OCI-LY7 (cell line): Measurements from ENCODE around the gene USF2. TPM values are rescaled to one million over a fixed set of nuclear protein-coding genes. Genes with fewer than 3 reads are reported as not detected.

Experiments used
- Bru-seq: library from RNA; stranded (reverse); fragments of 400-500 nt; gene quantifications from one replicate; lab custom pipeline; 2021; lab: Mats Ljungman, UMichigan
- BruChase-seq, 2 experiments: library from RNA; stranded (reverse); fragments of 400-500 nt; gene quantifications; one replicate each; lab custom pipeline; 2021; lab: Mats Ljungman, UMichigan
- BruUV-seq: library from RNA; stranded (reverse); fragments of 400-500 nt; replicated peaks from 2 replicates; lab custom pipeline; 2021; lab: Mats Ljungman, UMichigan
- CTCF ChIA-PET: fragments of 300-600 bp; sonication (Branson Sonifier 250); formaldehyde crosslinking; loops from one replicate; lab custom pipeline; 2022; ENCODE audit warnings: antibody characterized with exemption; ENCODE audit not compliant: unreplicated experiment; lab: Charles Lee
- POLR2A ChIA-PET: fragments of 300-600 bp; sonication (Branson Sonifier 250); formaldehyde crosslinking; loops from one replicate; lab custom pipeline; 2022; ENCODE audit warnings: antibody characterized with exemption; lab: Charles Lee
- DNase-seq: peaks from one replicate; pipeline ENCODE4 v3.0.0-alpha.2; 2015; ENCODE audit warnings: low spot score
- H2AFZ ChIP-seq: fragments of 200-600 bp; sonication (generic), shearing (Covaris generic); 2 replicates; pipeline ENCODE4 v1.6.1; 2014; ENCODE audit warnings: mild to moderate bottlenecking, antibody characterized with exemption, low read length, moderate library complexity
- H3K27ac ChIP-seq: fragments of 200-600 bp; sonication (generic); 2 replicates; pipeline ENCODE4 v1.5.1; 2014; ENCODE audit warnings: mixed run types, low read depth, mild to moderate bottlenecking, moderate library complexity, low read length, inconsistent platforms; ENCODE audit not compliant: poor library complexity, severe bottlenecking
- H3K36me3 ChIP-seq: fragments of 200-600 bp; sonication (generic); 2 replicates; pipeline ENCODE4 v1.6.1; 2014; ENCODE audit warnings: mild to moderate bottlenecking, antibody characterized with exemption, low read length, moderate library complexity, mixed read lengths; ENCODE audit not compliant: insufficient read depth
- H3K4me1 ChIP-seq: fragments of 200-600 bp; sonication (generic); 2 replicates; pipeline ENCODE4 v1.5.1; 2014; ENCODE audit warnings: mild to moderate bottlenecking, low read length; ENCODE audit not compliant: insufficient read depth, poor library complexity, severe bottlenecking
- H3K4me2 ChIP-seq: fragments of 200-600 bp; sonication (generic); 2 replicates; pipeline ENCODE4 v1.6.1; 2014; ENCODE audit warnings: mild to moderate bottlenecking, low read length
- H3K4me3 ChIP-seq: fragments of 200-600 bp; sonication (generic); 2 replicates; pipeline ENCODE4 v1.5.1; 2014; ENCODE audit warnings: mild to moderate bottlenecking, low read depth, low read length; ENCODE audit not compliant: poor library complexity, severe bottlenecking
- H3K79me2 ChIP-seq: fragments of 200-600 bp; sonication (generic); 2 replicates; pipeline ENCODE4 v1.6.1; 2016; ENCODE audit warnings: low read depth, mild to moderate bottlenecking, low read length, moderate library complexity, mixed read lengths; ENCODE audit not compliant: insufficient read depth
- H3K9me2 ChIP-seq: fragments of 200-600 bp; sonication (generic); 2 replicates; pipeline ENCODE4 v1.6.1; 2016; ENCODE audit warnings: mild to moderate bottlenecking, low read length, mixed read lengths; ENCODE audit not compliant: insufficient read depth
- H3K9me3 ChIP-seq: fragments of 200-600 bp; sonication (generic); 2 replicates; pipeline ENCODE4 v1.6.1; 2014; ENCODE audit warnings: mild to moderate bottlenecking, mixed run types, low read length, mixed read lengths
- H4K20me1 ChIP-seq: fragments of 200-600 bp; sonication (generic); 2 replicates; pipeline ENCODE4 v1.6.1; 2014; ENCODE audit warnings: mild to moderate bottlenecking, antibody characterized with exemption, low read length, moderate library complexity, mixed read lengths; ENCODE audit not compliant: insufficient read depth
- CTCF ChIP-seq: fragments of 200-600 bp; sonication (generic); conservative IDR thresholded peaks from 2 replicates; pipeline ENCODE4 v1.5.1; 2014; ENCODE audit warnings: mild to moderate bottlenecking, antibody characterized with exemption, low read length, moderate library complexity, mixed read lengths
- EZH2phosphoT487 ChIP-seq: fragments of 200-600 bp; sonication (generic); IDR thresholded peaks from 2 replicates; pipeline ENCODE4 v1.6.1; 2018; ENCODE audit warnings: low read depth, borderline replicate concordance, mild to moderate bottlenecking, mixed run types, antibody characterized with exemption, low read length, moderate library complexity, mixed read lengths
- intact Hi-C: fragments of 100-400 bp; cut with micrococcal nuclease; formaldehyde crosslinking; loops from one replicate; pipeline ENCODE4 v1.10.0; 2022; ENCODE audit not compliant: unreplicated experiment
- long read RNA-seq: library from polyadenylated mRNA; stranded (forward); transcript quantifications from one replicate; pipeline ENCODE4 v2.0.0, GENCODE V29; 2022
- total RNA-seq, 2 experiments: library from RNA; depleted of rRNA in 1 of 2; stranded (reverse); fragments of >200 nt in 1 of 2; shearing (Covaris generic) in 1 of 2; gene quantifications; 2 replicates each; pipeline ENCODE4 v1.2.3, GENCODE V29; 2014 to 2022

Gene USF2
- total RNA-seq (2014; rRNA removed; shearing (Covaris generic)), result 100.0 and 105 TPM in 2 replicates
- 155 and 181 TPM in 2 replicates for total RNA-seq (2022)
- Bru-seq, nascent RNA, result percentile 70 among the genes with signal in this experiment
- percentile 88 among the genes with signal in this experiment for BruChase-seq, experiment 1, labeled RNA remaining after a 6-hour chase
- percentile 81 among the genes with signal in this experiment for BruChase-seq, experiment 2, labeled RNA remaining after a 2-hour chase
- long read RNA-seq, transcript USF2-214 (3 exons, 848 nt), result major isoform, 6 of 37 reads
- long read RNA-seq, partial matches to known transcripts, result 16 of 37 reads
- long read RNA-seq, other reads (novel, unspliced or antisense), result 12 of 37 reads

GRCh38 chr19:35268536-35269437, at the start of gene USF2:
Gene USF2, plus strand, starts transcription at chr19:35268962. Its CDS starts 140 bp downstream, at chr19:35269102.
- H3K27ac ChIP-seq, result peak within 1 kb of the TSS; percentile 81
- H3K4me1 ChIP-seq, result peaks cover 49% of the 10 kb centered on the region
- intact Hi-C loops, result loop anchor here (1.0 to 5.0 kb wide), 5 partner anchors 28 to 200 kb away; partner anchors contain the start of genes FFAR1 and FXYD7
- DNase-seq, result peak; percentile 83
- no TSS peak for BruUV-seq
- peak within 1 kb of the TSS; percentile 91 for H3K4me2 ChIP-seq
- no peaks in the 10 kb centered on the region for H3K9me2 ChIP-seq
- H4K20me1 ChIP-seq, result no peaks in the 10 kb centered on the region
- POLR2A ChIA-PET, result interaction anchor here (0.6 kb wide), 2 partner anchors 57 to 58 kb away, joined by 3 read pairs; no protein-coding TSS in a partner anchor
- peaks cover 9% of the 10 kb centered on the region; the same call in 1 of the 2 replicates for H3K79me2 ChIP-seq
- H3K4me3 ChIP-seq, result peak within 1 kb of the TSS; percentile 98
- H3K9me3 ChIP-seq, result no peaks in the 10 kb centered on the region
- peaks cover 74% of the 10 kb centered on the region for H3K36me3 ChIP-seq
- 0 out of 2 replicates have a peak within 1 kb of the TSS, but pooled peaks have one; percentile 25 for H2AFZ ChIP-seq
- CTCF ChIA-PET, result no interaction called here
- TF ChIP-seq EZH2phosphoT487 (no peak), CTCF (no peak)

GRCh38 chr19:35219008-35219407, 49.8 kb upstream of the USF2 start:
- DNase-seq, result no peak
- Histone ChIP-seq H4K20me1 (no peaks in the 10 kb centered on the region), H3K9me3 (peaks cover 16% of the 10 kb centered on the region; the same call in 1 of the 2 replicates), H3K4me2 (no peak overlapping the region), H3K79me2 (no peaks in the 10 kb centered on the region), H3K27ac (no peak overlapping the region), H3K4me1 (peaks cover 45% of the 10 kb centered on the region), H3K36me3 (no peaks in the 10 kb centered on the region), H3K9me2 (no peaks in the 10 kb centered on the region), H2AFZ (no peak overlapping the region), H3K4me3 (no peak overlapping the region)
- POLR2A ChIA-PET, result interaction anchor here (0.5 kb wide), 1 partner anchor 138 kb away, joined by 4 read pairs; no protein-coding TSS in a partner anchor
- TF ChIP-seq CTCF (no peak), EZH2phosphoT487 (no peak)
- CTCF ChIA-PET, result no interaction called here
- BruUV-seq, result no TSS peak
- intact Hi-C loops, result no loop called here
